ENCODE measurements around the gene CLSTN2.

GRCh38 chr3:140603766-140604165, 668.8 kb downstream of the CLSTN2 start:
- TF ChIP-seq TAF1 (IDR thresholded peaks at IDR 0.05; ENCODE audit: borderline replicate concordance, insufficient read depth, low read length) (no peak), REST (IDR thresholded peaks at IDR 0.05; ENCODE audit: insufficient read depth in 1 of 2, low read depth in 2 of 2, low read length in 2 of 2) (no peak), POLR2AphosphoS5 (IDR thresholded peaks at IDR 0.05; ENCODE audit: low read depth, low read length) (no peak), SIN3A (IDR thresholded peaks at IDR 0.05; ENCODE audit: borderline replicate concordance, insufficient read depth, low read length) (no peak), FOXP2 (optimal IDR thresholded peaks at IDR 0.05; ENCODE audit: borderline replicate concordance, extremely low read depth, extremely low read length, insufficient read depth) (no peak)
